Measurements from ENCODE around the gene PMM2.
"Not testable (repeated sequence)": the region's sequence is repeated elsewhere in the genome, so short reads cannot be mapped to it uniquely, and the experiment has no call there.

The PMM2 gene

GRCh38 chr16:8785408-8785807 is 12.2 kb upstream of the PMM2 start:
- DNase-seq = no peak

GRCh38 chr16:8786316-8786715 is 11.3 kb upstream of the PMM2 start:
- DNase-seq = not testable (repeated sequence)

- DNase-seq = no peak
Measured at GRCh38 chr16:8788578-8789172, 9.0 kb upstream of the PMM2 start.

- no peak for DNase-seq
Measured at GRCh38 chr16:8795091-8795490, 2.5 kb upstream of the PMM2 start.

- DNase-seq = no peak
Measured at GRCh38 chr16:8795818-8796217, 1.8 kb upstream of the PMM2 start.

- DNase-seq = no peak
Measured at GRCh38 chr16:8796469-8797363, 923 bp upstream of the PMM2 start.

- no peak for DNase-seq
Measured at GRCh38 chr16:8798174-8798527, 512 bp downstream of the PMM2 start.

GRCh38 chr16:8798535-8799157 is 1.0 kb downstream of the PMM2 start:
- no peak for DNase-seq

GRCh38 chr16:8801701-8802100 is 4.1 kb downstream of the PMM2 start:
- no peak for DNase-seq

- not testable (repeated sequence) for DNase-seq
Measured at GRCh38 chr16:8803733-8804132, 6.1 kb downstream of the PMM2 start.

GRCh38 chr16:8804313-8804712 is 6.7 kb downstream of the PMM2 start:
- DNase-seq = no peak

- DNase-seq = no peak
Measured at GRCh38 chr16:8806272-8806983, 8.8 kb downstream of the PMM2 start.

GRCh38 chr16:8807189-8807588 is 9.6 kb downstream of the PMM2 start:
- DNase-seq = no peak

- DNase-seq = no peak
Measured at GRCh38 chr16:8808009-8808408, 10.4 kb downstream of the PMM2 start.

GRCh38 chr16:8808613-8809353 is 11.1 kb downstream of the PMM2 start:
- no peak for DNase-seq

GRCh38 chr16:8812162-8812843 is 14.7 kb downstream of the PMM2 start:
- DNase-seq = no peak

- no peak for DNase-seq
Measured at GRCh38 chr16:8814095-8814806, 16.6 kb downstream of the PMM2 start.

- DNase-seq = no peak
Measured at GRCh38 chr16:8816967-8817655, 19.5 kb downstream of the PMM2 start.

GRCh38 chr16:8818504-8819270 is 21.0 kb downstream of the PMM2 start:
- no peak for DNase-seq

Measured in NCI-H774 (cell line).